Endothelial cell of umbilical vein (primary cell): ENCODE results near the gene ENPEP. TPM values are rescaled to one million over a fixed set of nuclear protein-coding genes. Genes with fewer than 3 reads are reported as not detected.

Experiments used
- BruUV-seq: library from RNA; stranded (reverse); fragments of 400-500 nt; replicated peaks from 2 replicates; lab custom pipeline; 2021; lab: Mats Ljungman, UMichigan
- CTCF ChIA-PET: fragments of 300-600, 350-600 bp; sonication (Branson Sonifier 250); formaldehyde crosslinking; loops from one replicate; lab custom pipeline; 2021; ENCODE audit warnings: antibody characterized with exemption, inconsistent platforms; lab: Charles Lee
- POLR2A ChIA-PET: fragments of 300-600, 350-600 bp; sonication (Branson Sonifier 250); formaldehyde crosslinking; loops from one replicate; lab custom pipeline; 2021; ENCODE audit warnings: antibody characterized with exemption, inconsistent platforms; lab: Charles Lee
- DNase-seq: peaks from one replicate; pipeline ENCODE4 v3.0.0-alpha.2; 2011; ENCODE audit warnings: low read depth, low spot score
- FAIRE-seq: peaks from 2 replicates; lab custom pipeline; 2011; peaks lifted over from hg19 to GRCh38; lab: Jason Lieb, UNC
- H2AFZ ChIP-seq: 2 replicates; pipeline ENCODE4 v1.6.0; 2012; ENCODE audit warnings: low read depth, low read length, control low read depth, inconsistent platforms
- H3K27ac ChIP-seq: 2 replicates; pipeline ENCODE4 v1.5.1; 2011; ENCODE audit warnings: low read depth, mild to moderate bottlenecking, control low read depth, low read length, moderate library complexity; ENCODE audit not compliant: insufficient read depth
- H3K27me3 ChIP-seq, 2 experiments: 2 replicates each; pipeline versions ENCODE4 v1.6.0 to v1.6.1; 2011; ENCODE audit warnings: low read length in 2 of 2, mixed read lengths in 1 of 2; ENCODE audit not compliant: control insufficient read depth in 2 of 2, insufficient read depth in 2 of 2
- H3K36me3 ChIP-seq, 2 experiments: 2 replicates in 1 of 2; 3 replicates in 1 of 2; pipeline ENCODE4 v1.5.1; 2011; ENCODE audit warnings: low read length in 2 of 2, mild to moderate bottlenecking in 1 of 2, moderate library complexity in 1 of 2; ENCODE audit not compliant: control insufficient read depth in 2 of 2, insufficient read depth in 2 of 2; ENCODE audit errors: extremely low read depth in 1 of 2
- H3K4me1 ChIP-seq: 3 replicates; pipeline ENCODE4 v1.5.1; 2011; ENCODE audit warnings: mild to moderate bottlenecking, low read length; ENCODE audit not compliant: control insufficient read depth, insufficient read depth; ENCODE audit errors: extremely low read depth
- H3K4me2 ChIP-seq: 2 replicates; pipeline ENCODE4 v1.6.1; 2011; ENCODE audit warnings: low read length, control low read depth, mixed read lengths; ENCODE audit not compliant: insufficient read depth
- H3K4me3 ChIP-seq, 3 experiments: fragments of 200-600 bp in 1 of 3; sonication (generic), shearing (Covaris generic) in 1 of 3; replicated peaks in 1 of 3; 2 replicates each; pipeline ENCODE4 v1.5.1; 2011 to 2016; ENCODE audit warnings: control low read depth in 3 of 3, low read length in 3 of 3, mild to moderate bottlenecking in 2 of 3, inconsistent platforms in 1 of 3, low read depth in 1 of 3, moderate library complexity in 1 of 3; ENCODE audit not compliant: insufficient read depth in 1 of 3
- H3K79me2 ChIP-seq: 2 replicates; pipeline ENCODE4 v1.6.0; 2012; ENCODE audit warnings: low read length, inconsistent platforms; ENCODE audit not compliant: control insufficient read depth, insufficient read depth
- H3K9ac ChIP-seq: replicated peaks from 2 replicates; pipeline ENCODE3; 2011; ENCODE audit warnings: low read length, control low read depth; ENCODE audit not compliant: insufficient read depth; ENCODE audit errors: extremely low read depth
- H3K9me1 ChIP-seq: replicated peaks from 3 replicates; pipeline ENCODE4 v1.6.0; 2011; ENCODE audit warnings: mild to moderate bottlenecking, low read length; ENCODE audit not compliant: control insufficient read depth, insufficient read depth; ENCODE audit errors: extremely low read depth
- H3K9me3 ChIP-seq: replicated peaks from 2 replicates; pipeline ENCODE4 v1.5.1; 2012; ENCODE audit warnings: low read length, inconsistent platforms; ENCODE audit not compliant: control insufficient read depth, insufficient read depth
- H4K20me1 ChIP-seq: replicated peaks from 2 replicates; pipeline ENCODE3; 2011; ENCODE audit warnings: mild to moderate bottlenecking, low read length; ENCODE audit not compliant: control insufficient read depth, insufficient read depth; ENCODE audit errors: extremely low read depth
- CTCF ChIP-seq, 2 donors: IDR thresholded peaks; 1 replicate in 1 of 2; 2 replicates in 1 of 2; pipeline ENCODE4 v1.5.1; 2011; ENCODE audit warnings: low read length in 2 of 2, mild to moderate bottlenecking in 2 of 2, moderate library complexity in 2 of 2, control low read depth in 1 of 2, inconsistent platforms in 1 of 2, low read depth in 1 of 2; ENCODE audit not compliant: insufficient read depth in 1 of 2; ENCODE audit errors: extremely low read depth in 1 of 2
- EZH2 ChIP-seq: IDR thresholded peaks from 2 replicates; pipeline ENCODE4 v1.6.1; 2012; ENCODE audit warnings: borderline replicate concordance, low read depth, mild to moderate bottlenecking, moderate library complexity, low read length, inconsistent platforms; ENCODE audit not compliant: severe bottlenecking
- FOS ChIP-seq: IDR thresholded peaks from 2 replicates; pipeline ENCODE4 v1.6.1; 2011; ENCODE audit warnings: mild to moderate bottlenecking, low read length, moderate library complexity, borderline replicate concordance; ENCODE audit not compliant: insufficient read depth
- GATA2 ChIP-seq: IDR thresholded peaks from 2 replicates; pipeline ENCODE4 v1.7.0; 2011; ENCODE audit warnings: low read depth, mild to moderate bottlenecking, moderate library complexity, mixed read lengths, low read length; ENCODE audit not compliant: insufficient read length, insufficient read depth
- JUN ChIP-seq: IDR thresholded peaks from 2 replicates; pipeline ENCODE4 v1.6.1; 2011; ENCODE audit warnings: borderline replicate concordance, low read depth; ENCODE audit not compliant: insufficient read length, insufficient read depth
- MAX ChIP-seq: IDR thresholded peaks from 2 replicates; pipeline ENCODE4 v1.6.1; 2011; ENCODE audit not compliant: insufficient read depth, insufficient read length
- MYC ChIP-seq: IDR thresholded peaks from one replicate; pipeline ENCODE4 v1.6.1; 2011; ENCODE audit warnings: mild to moderate bottlenecking, low read depth, low read length
- POLR2A ChIP-seq: IDR thresholded peaks from 2 replicates; pipeline ENCODE4 v1.6.1; 2012; ENCODE audit warnings: low read depth, mild to moderate bottlenecking, control low read depth, low read length
- POLR2AphosphoS5 ChIP-seq: IDR thresholded peaks from 2 replicates; pipeline ENCODE4 v1.6.1; 2012; ENCODE audit warnings: low read depth, mild to moderate bottlenecking, control low read depth, low read length, moderate library complexity; ENCODE audit not compliant: insufficient read depth
- dilution Hi-C: fragments of 300-500 bp; cut with MboI; formaldehyde crosslinking; loops from one replicate; pipeline ENCODE4 v1.15.0; 2019; ENCODE audit warnings: low sequenced_read_pairs; ENCODE audit not compliant: extremely low pct_ligation_motif_present
- intact Hi-C: fragments of 100-400 bp; cut with micrococcal nuclease; formaldehyde crosslinking; loops from one replicate; pipeline ENCODE4 v1.10.0; 2022
- polyA plus RNA-seq, 4 experiments: library from polyadenylated mRNA; depleted of rRNA in 3 of 4; stranded (reverse) in 3 of 4; unstranded in 1 of 4; fragments of >200 nt; gene quantifications; 2 replicates each; pipeline versions ENCODE4 v1.2.1 to v1.2.3, GENCODE V29; 2011 to 2012; ENCODE audit warnings: missing spikeins in 1 of 4
- total RNA-seq: library from RNA; stranded (reverse); gene quantifications from 2 replicates; pipeline ENCODE4 v1.2.3, GENCODE V29; 2021

The ENPEP gene
- total and polyA plus RNA-seq, 2 donors (not counting 3 experiments of a cell fraction or from before 2014, with no cell fraction given) = not detected

GRCh38 chr4:110613745-110614144 lies 137.8 kb downstream of the ENPEP start:
- Histone ChIP-seq H3K4me1 (no peaks in the 10 kb centered on the region), H2AFZ (no peak overlapping the region), H3K9me1 (no peaks in the 10 kb centered on the region), H3K36me3 (no peaks in the 10 kb centered on the region), H3K9me3 (no peaks in the 10 kb centered on the region), H3K27ac (no peak overlapping the region), H3K4me3 (no peak overlapping the region), H3K4me2 (no peak overlapping the region), H3K27me3 (peaks cover 88 to 100% of the 10 kb centered on the region in 2 experiments), H3K9ac (no peak overlapping the region), H3K79me2 (no peaks in the 10 kb centered on the region), H4K20me1 (no peaks in the 10 kb centered on the region)
- TF ChIP-seq MYC (no peak), FOS (no peak), POLR2AphosphoS5 (no peak), CTCF (IDR thresholded peaks at IDR 0.05; ENCODE audit: extremely low read depth in 1 of 2, insufficient read depth in 1 of 2, low read depth in 1 of 2, low read length in 2 of 2) (no peak), MAX (no peak), GATA2 (no peak), JUN (no peak), EZH2 (no peak), POLR2A (no peak)
- intact Hi-C loops (no loop called here), dilution Hi-C loops (no loop called here)
- CTCF ChIA-PET = interaction anchor here (1.5 kb wide), 1 partner anchor 9 kb away, joined by 4 read pairs; the partner anchor contains the start of gene PITX2
- BruUV-seq = no TSS peak
- FAIRE-seq (no peak), DNase-seq (no peak)
- POLR2A ChIA-PET = no interaction called here
